Prostate gland (tissue), 2 donors: ENCODE results near the gene NOL9.
A peak's percentile ranks its signal among the peaks of the same experiment; 100 is the strongest.

Experiments used
- CTCF ChIP-seq, 4 experiments: fragments of 200-600 bp in 2 of 4; fragments of 450-650 bp in 2 of 4; sonication (generic) in 2 of 4; IDR thresholded peaks; 1 replicate in 3 of 4; 2 replicates in 1 of 4; pipeline ENCODE4 v1.5.1; 2016 to 2019; ENCODE audit warnings: antibody characterized with exemption in 4 of 4, mild to moderate bottlenecking in 2 of 4, moderate library complexity in 2 of 4
- POLR2AphosphoS5 ChIP-seq: sonication (generic); formaldehyde crosslinking; IDR thresholded peaks from one replicate; pipeline ENCODE4 v1.6.1; 2017; ENCODE audit warnings: antibody characterized with exemption

- TF ChIP-seq POLR2AphosphoS5: peak; percentile 34
- no peak for TF ChIP-seq CTCF (IDR thresholded peaks at IDR 0.05)
These were observed 40.8 kb upstream of the NOL9 start for GRCh38 chr1:6594977-6595740.
